Transverse colon (tissue), 4 donors: Measurements from ENCODE around the gene XXYLT1.

ENCODE experiments used
- EP300 ChIP-seq: sonication (generic); formaldehyde crosslinking; IDR thresholded peaks from one replicate; pipeline ENCODE4 v1.6.1; 2017; ENCODE audit warnings: antibody characterized with exemption, low read depth
- POLR2A ChIP-seq: fragments of 450-650 bp; IDR thresholded peaks from one replicate; pipeline ENCODE4 v1.6.1; 2016; ENCODE audit warnings: antibody characterized with exemption, mild to moderate bottlenecking, moderate library complexity
- POLR2AphosphoS5 ChIP-seq, 3 donors: sonication (generic); formaldehyde crosslinking; IDR thresholded peaks; one replicate each; pipeline ENCODE4 v1.6.1; 2016; ENCODE audit warnings: antibody characterized with exemption in 3 of 3
- TF ChIP-seq, protein P1 (sequence below), 5 experiments: fragments of 200-600 bp in 3 of 5; fragments of 450-650 bp in 2 of 5; sonication (generic) in 3 of 5; IDR thresholded peaks; 1 replicate in 2 of 5; 2 replicates in 3 of 5; pipeline ENCODE4 v1.5.1; 2016 to 2017; ENCODE audit warnings: antibody characterized with exemption in 5 of 5, inconsistent platforms in 3 of 5, mild to moderate bottlenecking in 2 of 5, moderate library complexity in 1 of 5

DNA sequence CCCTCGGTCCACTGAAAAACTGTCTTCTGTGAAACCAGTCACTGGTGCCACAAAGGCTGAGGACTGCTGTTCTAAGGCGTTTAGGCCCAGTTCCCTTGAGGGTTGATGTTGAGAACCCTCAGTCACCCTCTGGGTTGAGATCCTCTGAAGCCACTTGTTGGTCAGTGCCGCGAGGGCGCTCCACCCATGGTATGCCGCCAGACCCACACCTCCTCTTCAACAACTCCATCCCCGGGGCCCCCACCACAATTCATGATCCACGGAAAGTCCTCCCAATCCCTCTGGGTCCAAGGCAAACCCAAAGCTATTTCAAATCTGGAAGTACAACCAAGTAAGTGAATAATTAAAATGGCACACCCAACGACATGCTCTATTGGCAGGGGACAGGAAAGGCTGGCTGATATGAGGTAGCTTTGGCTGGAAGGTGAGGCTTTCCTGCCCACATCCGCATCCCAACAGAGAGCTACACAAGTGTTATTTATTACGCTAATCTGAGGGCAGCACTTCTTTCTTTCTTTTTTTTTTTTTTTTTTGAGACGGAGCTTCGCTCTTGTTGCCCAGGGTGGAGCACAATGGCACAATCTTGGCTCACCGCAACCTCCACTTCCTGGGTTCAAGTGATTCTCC lies 58.1 kb downstream of the XXYLT1 start:
- TF ChIP-seq, protein P1, sequence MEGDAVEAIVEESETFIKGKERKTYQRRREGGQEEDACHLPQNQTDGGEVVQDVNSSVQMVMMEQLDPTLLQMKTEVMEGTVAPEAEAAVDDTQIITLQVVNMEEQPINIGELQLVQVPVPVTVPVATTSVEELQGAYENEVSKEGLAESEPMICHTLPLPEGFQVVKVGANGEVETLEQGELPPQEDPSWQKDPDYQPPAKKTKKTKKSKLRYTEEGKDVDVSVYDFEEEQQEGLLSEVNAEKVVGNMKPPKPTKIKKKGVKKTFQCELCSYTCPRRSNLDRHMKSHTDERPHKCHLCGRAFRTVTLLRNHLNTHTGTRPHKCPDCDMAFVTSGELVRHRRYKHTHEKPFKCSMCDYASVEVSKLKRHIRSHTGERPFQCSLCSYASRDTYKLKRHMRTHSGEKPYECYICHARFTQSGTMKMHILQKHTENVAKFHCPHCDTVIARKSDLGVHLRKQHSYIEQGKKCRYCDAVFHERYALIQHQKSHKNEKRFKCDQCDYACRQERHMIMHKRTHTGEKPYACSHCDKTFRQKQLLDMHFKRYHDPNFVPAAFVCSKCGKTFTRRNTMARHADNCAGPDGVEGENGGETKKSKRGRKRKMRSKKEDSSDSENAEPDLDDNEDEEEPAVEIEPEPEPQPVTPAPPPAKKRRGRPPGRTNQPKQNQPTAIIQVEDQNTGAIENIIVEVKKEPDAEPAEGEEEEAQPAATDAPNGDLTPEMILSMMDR (IDR thresholded peaks at IDR 0.05), result no peak
- no peak for TF ChIP-seq POLR2A
- TF ChIP-seq EP300, result no peak
- no peak for TF ChIP-seq POLR2AphosphoS5 (IDR thresholded peaks at IDR 0.05)
